Stimulated activated CD8-positive, alpha-beta memory T cell treated with anti-CD3 and anti-CD28 coated beads, Interleukin-2, amount 100 ng/mL, for 48 hours (primary cell): ENCODE measurements around the gene HYAL3.
A peak's percentile ranks its signal among the peaks of the same experiment; 100 is the strongest.

Experiments
- DNase-seq, 2 donors: peaks; one replicate each; pipeline ENCODE4 v3.0.0-alpha.2; 2020; ENCODE audit warnings: low read depth in 2 of 2

Gene HYAL3

DNA sequence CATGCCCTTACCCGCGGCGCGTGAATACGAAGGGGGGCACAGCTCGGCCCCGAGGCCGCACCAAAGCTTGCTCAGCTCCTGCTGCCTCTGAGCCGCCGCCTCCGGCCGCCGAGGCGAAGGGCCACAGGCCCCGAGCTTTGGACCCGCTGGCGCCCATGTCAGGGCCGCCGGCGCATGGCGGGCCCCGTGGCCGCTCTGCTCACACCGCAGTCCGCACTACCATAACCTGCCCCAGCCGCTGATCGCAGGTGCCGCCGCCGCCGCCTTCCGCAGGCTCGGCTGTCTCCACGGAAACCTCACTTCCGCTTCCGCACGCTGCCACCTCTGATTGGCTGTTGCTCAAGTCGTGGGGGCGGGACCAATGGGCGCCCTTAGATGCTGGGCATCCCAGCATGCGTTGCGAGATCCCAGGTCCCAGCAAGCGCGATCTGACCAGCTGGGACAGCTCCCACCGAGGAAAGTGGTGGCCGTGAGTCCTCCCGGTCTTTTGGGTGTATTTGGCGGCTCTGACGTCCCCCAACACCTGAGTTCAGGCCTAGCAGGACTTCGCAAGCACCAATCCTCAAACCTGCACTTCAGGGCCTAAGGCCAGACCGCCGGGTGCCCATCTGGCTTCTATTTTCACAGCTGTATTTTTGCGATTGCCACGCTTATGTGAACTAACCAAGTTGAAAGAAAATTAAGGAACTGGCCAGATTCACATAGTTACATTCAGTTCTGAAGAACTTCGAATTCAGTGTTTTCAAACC, 28.9 kb upstream of the HYAL3 start, which contains the start of gene TUSC2:
Gene TUSC2, minus strand, starts transcription at position 281 of the 749 bp plus-strand sequence. Its CDS starts 124 bp downstream, at position 157.
- DNase-seq: peak; percentile 91 to 96

- DNase-seq: no peak
Observed at GRCh38 chr3:50327129-50327528, 27.9 kb upstream of the HYAL3 start.

DNA sequence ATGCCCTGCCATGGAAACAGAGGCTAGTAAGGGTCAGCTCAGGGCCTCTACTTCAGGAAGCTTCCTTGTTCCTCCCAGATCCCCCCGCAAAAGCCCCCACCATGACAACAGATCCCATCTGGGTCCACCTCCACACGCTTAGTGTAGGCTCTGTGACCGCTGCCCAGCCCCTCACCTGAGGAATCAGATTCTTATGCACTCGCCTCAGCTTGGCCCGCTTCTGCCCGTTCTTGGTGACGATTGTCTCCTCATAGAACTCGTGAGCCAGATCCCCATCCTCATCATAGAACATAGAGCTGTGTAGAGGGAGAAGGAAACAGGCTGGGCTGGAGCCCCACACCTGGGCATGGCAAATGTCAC, 27.0 kb upstream of the HYAL3 start:
- DNase-seq: no peak

DNA sequence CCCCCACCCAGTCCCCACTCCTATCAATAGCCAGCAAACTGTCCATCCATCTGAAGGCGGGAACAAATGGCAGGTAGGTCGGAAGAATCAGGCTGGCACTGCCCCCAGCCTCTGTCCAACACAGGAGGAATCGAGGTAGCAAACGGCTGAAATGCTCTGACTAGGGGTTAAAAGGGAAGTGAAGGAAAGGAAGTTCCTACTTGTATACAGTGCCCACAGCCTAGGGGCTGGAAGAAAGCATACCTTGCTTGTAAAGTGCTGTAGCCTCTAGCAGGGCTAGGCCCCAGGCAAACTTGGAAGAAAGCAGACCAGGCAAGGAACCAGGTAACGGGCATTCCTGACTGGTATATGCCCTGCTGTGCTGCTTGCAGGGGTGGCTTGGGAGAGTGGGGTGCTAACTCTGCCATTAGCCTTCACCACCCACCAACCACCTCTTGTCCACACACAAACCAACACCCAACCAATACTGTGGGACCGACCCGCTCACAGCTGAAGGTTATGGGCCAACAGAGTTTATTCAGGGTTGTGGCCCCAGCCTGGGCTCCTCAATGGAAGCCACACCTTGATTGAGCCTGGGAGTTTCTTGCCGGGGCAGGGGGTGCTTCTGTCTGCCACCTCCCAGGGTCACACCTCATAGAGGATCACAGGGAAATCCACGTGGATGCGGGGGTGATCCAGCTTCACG, 26.4 kb upstream of the HYAL3 start:
- DNase-seq: no peak

- no peak for DNase-seq
Observed at GRCh38 chr3:50325113-50325480, 25.9 kb upstream of the HYAL3 start.

DNA sequence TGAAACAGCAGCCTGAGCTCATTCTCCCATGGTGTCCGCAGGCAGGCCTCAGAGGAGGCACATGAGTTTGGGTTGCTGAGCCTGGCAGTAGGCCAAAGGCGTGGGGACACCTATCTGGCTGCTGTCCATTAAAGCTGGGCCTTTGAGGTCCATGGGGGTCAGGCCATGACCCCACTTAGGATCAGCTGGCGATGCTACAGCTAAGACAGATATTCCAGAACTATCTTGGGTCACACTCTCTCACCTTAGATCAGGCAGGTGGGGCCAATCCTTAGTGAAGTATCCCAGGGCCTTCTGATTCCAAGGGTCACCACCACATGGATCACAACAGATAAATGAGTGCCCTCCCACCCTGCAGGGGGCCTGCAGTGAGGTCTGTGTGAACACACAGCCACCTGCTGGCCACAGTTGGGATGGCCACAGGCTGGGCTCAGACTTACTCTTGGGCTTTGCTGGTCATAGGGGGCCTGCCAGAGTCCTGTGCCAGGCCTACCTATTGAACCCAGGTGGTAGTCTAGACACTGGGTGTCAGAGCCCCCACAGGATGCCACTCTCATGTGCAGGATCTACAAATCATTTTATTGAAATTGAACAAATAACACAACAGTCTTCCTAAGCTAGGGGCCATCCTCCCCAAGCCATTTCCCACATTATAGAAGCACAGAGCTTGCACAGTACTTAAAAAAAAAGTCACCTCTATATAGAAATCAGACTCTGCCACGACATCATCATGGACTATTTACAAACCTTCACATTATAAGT, 25.3 kb upstream of the HYAL3 start:
- DNase-seq: peak; percentile 57 to 59

- DNase-seq: no peak
Observed at GRCh38 chr3:50323614-50324199, 24.5 kb upstream of the HYAL3 start.

DNA sequence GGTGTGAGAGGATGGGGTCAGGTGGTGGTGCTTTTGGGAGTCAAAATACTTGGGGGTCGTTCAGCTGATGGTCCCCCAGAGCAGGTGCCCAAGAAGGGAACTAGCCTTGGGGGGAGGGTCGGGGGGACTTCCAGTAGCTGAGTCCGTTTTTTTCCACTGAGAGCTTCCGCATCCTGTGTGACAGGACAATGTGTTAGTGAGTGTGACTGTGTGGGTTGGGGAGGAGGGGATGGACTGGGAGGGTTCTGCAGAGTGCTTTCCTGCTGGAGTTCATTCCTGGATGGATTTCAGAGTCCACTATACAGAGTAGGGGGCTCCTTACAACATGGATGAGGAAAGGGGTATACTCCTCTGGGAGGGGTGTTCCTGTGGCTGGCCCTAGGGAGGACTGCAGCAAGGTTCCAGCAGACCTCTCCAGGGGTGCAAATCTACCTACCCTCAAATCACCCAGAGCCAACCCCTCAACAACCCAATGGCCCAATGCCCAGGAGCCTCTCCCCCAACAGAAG, 23.9 kb upstream of the HYAL3 start:
- no peak for DNase-seq

DNA sequence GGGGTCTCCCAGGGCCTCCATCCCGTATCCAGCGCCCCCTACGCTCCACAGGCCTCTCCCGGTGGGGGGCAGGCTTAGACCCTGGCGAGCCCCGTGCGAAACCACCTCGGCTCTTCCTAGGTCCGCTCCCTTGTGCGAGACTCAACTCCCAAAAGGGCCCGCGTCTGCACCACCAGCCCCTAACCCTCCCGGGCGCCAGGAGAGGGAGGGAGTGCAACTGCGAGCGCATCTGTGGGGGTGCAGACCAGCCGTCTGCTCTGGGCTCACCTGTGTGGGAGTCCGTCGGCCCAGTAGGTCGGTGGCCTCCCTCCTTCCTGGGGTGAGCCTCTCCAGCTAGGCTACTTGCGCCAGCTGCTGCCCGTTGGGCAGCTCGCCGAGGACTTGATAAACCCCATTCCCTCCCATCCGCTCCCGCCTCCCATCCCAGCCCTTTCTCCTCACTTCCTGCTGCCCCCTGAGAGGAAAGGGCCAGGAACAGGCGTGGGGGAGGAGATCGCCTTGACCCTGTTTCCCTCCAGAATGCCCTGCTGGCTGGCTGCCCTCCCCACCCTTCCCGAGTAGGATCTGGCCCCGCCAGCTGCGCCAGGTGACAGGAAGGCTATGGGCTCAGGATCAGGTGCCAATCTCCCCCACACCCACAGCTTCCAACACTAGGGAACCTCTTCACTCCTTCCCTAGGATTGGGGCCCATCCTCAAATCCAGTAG, 23.3 kb upstream of the HYAL3 start, which contains the start of gene HYAL2:
Gene HYAL2, minus strand, starts transcription at position 360 of the 706 bp plus-strand sequence. CDS start 2,256 bp downstream, outside the sequence.
- no peak for DNase-seq

- DNase-seq: no peak
Observed at GRCh38 chr3:50322115-50322385, 22.8 kb upstream of the HYAL3 start.

DNA sequence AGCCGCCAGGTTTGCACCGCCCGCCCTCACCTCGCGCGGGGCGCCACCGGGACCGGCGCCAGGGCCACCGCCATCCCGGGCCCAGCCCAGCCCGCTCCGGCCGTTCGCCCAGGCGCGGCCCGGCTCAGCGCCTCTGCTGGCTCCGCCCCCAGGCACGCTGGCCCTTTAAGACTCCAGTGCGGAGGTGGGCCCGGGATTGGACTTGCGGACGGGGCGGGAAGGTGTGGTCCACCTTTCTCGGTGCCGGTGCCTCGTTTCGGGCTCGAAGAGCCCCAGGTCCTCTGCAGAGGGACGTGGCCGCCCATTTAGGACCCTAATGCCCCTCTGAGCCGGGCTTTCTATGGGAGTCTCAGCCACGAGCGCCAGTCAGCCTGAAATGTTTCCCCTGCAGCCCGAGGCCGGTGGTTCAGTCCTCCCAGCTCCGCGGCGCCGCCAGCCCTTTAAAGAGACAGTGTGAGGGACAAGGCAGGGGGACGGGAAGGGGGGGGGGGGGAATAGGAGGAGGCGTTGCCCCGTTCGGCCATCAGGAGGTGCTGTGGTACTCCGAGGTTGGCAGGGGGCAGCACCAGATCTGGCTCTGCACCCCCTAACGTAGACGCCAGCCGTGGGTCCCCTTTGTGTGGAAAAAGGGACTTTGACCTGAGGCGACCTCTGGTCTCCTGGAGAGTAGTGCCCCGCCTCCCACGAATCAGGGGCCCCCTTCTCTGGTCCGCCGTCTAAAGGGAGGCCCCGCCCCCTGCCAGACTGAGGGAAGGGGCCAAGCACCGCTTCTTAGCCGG, 22.3 kb upstream of the HYAL3 start:
- peak; percentile 73 to 75 for DNase-seq

DNA sequence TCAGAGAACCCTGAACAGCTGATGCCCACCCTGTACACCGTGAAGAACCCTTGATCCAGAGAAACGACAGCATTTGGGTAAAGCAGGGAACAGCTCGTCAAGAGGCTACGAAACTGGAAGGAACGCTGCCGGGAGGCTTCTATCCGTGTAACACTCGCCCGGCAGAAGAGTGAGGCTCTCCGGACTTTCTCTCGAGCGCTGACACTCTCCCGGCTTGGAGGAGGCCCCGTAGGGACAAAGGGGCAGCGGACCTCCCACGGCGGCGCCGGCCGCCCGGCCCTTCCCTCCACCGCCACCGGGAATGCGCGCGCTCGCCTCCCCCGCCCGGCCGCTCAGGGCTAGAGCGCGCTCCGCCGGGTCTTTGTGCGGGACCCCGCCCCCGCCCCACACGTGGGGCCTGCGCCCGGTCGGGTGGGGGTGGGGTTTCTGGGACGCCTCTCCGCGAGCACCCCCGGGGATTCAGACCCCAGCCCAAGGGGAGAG, 21.7 kb upstream of the HYAL3 start:
- DNase-seq: peak; percentile 44 to 58

DNA sequence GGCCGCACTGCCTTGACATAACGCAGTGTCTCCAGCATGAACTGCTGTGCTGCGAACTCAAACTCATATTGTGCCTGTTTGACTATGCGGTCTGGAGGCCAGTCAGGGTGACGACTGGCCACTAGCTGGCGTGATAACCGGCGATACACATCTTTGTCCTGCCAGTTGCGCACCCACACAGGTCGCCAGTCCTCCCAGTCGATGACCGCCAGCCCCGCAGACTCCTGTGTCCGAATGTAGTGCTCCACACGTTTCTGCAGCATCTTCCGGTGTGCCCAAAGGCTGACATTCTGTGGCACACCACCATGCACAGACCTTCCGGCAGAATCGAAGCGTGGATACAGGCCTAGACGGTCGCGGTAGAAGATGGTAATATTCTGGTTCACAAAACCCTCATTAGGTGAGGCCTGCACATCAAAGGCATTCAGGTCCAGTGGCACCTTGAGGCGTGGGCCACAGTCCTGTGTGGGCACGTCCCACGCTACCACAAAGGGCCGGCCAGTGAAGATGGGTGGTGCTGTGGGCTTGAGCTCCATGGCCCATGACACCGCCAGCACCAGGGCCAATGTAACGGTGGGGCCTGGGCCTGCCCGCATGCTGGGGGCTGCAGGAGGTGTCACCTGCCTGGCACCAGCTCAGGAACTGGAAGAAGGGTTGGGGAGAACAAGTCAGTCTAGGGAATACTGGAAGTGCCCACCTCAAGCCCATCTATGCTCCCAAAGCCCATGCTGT, 20.9 kb upstream of the HYAL3 start:
- DNase-seq: no peak

- no peak for DNase-seq
Observed at GRCh38 chr3:50319181-50319893, 20.1 kb upstream of the HYAL3 start.

DNA sequence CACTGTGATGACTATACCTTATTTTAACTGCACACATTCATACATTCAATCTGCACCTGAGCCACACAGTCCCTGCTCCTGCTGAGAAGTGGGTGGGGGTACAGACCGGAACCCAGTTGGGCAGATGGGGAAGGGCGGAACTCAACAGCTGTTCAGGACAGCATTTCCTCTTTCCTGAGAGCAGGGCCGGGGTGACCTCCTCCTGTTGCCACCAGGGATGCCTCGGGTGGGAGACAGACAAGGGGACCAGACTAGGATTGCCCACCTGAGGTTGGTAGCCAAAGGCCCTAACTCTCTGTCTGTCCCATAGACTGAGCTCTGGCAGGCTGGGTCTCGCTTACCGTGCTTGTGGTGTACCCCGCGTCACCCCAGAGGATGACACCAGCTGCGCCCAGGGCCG, 19.4 kb upstream of the HYAL3 start:
- DNase-seq: no peak

GRCh38 chr3:50318163-50318562, 19.0 kb upstream of the HYAL3 start:
- no peak for DNase-seq

DNA sequence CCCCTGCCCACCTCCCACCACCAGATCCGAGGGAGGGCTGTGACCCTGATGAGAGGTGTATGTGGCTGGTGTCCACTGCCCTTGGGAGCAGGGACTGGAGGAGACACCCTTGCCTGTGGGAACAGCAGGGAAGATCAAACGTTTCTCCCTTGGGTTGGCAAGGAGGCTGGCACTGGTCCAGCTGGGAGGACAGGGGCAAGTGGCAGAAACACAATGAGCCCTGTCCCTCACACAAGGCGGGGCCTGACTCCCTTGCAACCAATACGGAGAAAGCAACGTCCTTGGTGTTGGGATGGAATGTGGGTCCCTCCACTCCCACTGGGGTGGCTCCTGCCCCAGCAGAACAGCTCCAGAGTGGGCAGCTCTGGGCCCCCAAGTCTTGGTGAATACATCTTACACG, 18.1 kb upstream of the HYAL3 start:
- no peak for DNase-seq

DNA sequence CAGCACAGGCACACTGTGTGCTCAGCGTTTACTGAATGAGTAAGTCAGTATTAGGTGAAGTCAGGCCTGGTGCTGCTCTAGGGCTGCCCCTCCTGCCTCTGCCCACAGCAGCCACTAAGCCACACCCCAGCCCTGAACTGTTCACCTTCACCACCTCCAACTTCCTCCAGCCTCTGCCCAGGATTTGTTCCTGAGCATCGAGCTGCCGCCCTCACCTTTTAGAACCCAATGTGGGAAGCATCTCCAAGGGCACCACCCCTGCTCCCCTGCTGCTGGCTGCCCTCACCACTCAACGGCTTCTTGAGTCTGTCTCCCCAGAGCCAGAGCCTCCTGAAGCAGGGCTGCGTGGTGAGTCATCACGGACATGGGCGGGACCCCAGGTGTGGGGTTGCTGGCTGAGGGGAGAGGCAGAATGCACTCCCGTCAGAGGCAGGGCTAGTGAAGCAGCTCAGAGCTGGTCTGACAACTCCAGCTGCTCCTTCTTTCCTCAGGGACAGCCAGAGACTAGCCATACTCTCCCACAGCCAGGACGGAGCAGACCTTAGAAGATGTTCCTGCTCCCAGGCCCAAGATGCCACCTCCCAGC, 17.5 kb upstream of the HYAL3 start:
- DNase-seq: peak; percentile 50 to 58

DNA sequence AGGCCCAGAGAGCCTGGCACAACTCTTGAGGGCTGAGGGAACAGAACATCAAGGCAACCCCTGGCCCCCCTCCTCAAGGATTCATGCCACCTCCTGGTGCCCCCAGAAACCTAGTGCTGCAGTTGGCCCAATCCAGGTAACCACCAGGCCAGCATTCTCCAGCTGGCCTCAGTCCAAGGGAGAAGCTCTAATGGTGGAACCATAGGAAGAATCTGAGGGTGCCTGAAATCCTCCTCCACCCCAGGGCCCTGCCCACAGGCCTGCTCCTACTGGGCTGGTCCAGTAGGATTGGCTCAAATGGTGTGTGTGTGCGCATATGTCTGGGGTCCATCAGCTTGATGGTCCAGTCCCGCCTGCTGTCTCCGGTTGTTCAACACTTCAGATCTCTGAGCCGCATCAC, 15.6 kb upstream of the HYAL3 start:
- no peak for DNase-seq
